ENCODE results near the gene ZNF135.

ZNF135 gene

GRCh38 chr19:58096884-58097283 is 37.8 kb downstream of the ZNF135 start:
- no peak for DNase-seq

GRCh38 chr19:58097349-58097748 is 38.3 kb downstream of the ZNF135 start:
- no peak for DNase-seq

- DNase-seq, result peak; percentile 56 to 71
Measured at GRCh38 chr19:58097781-58098681, 38.9 kb downstream of the ZNF135 start, which contains the start of gene ZSCAN18. TSS of gene ZSCAN18 (minus strand) at chr19:58098231. CDS start at chr19:58090267, 7,964 bp downstream.

GRCh38 chr19:58098682-58098998 is 39.6 kb downstream of the ZNF135 start:
- DNase-seq, result no peak

- DNase-seq, result no peak
Measured at GRCh38 chr19:58107778-58108545, 48.9 kb downstream of the ZNF135 start.

GRCh38 chr19:58108546-58108817 is 49.4 kb downstream of the ZNF135 start:
- no peak for DNase-seq

GRCh38 chr19:58117841-58118575 is 58.9 kb downstream of the ZNF135 start:
- DNase-seq, result no peak

GRCh38 chr19:58118979-58119733 is 60.1 kb downstream of the ZNF135 start:
- no peak for DNase-seq

Measured in AML-193 (cell line).